HEK293 (cell line): ENCODE data around the gene TNFRSF18.

Source experiments
- CTCF ChIA-PET: fragments of 350-600 bp; formaldehyde crosslinking; extraction: SDS; loops from one replicate; lab custom pipeline; 2021; ENCODE audit warnings: antibody characterized with exemption; lab: Yijun Ruan, JAX
- POLR2A ChIA-PET: fragments of 300-600 bp; formaldehyde crosslinking; extraction: SDS; loops from one replicate; lab custom pipeline; 2020; ENCODE audit warnings: antibody characterized with exemption, inconsistent platforms; lab: Yijun Ruan, JAX
- H3K27ac ChIP-seq: fragments of 200-500 bp; sonication (Bioruptor generic); 2 replicates; pipeline ENCODE4 v1.5.1; 2014; ENCODE audit warnings: low read depth, low read length, control low read depth, inconsistent platforms; ENCODE audit errors: extremely low read depth
- H3K36me3 ChIP-seq, 2 experiments: fragments of 200-500 bp in 1 of 2; sonication (Bioruptor generic) in 1 of 2; 1 replicate in 1 of 2; 2 replicates in 1 of 2; pipeline ENCODE4 v1.5.1; 2014 to 2017; ENCODE audit warnings: inconsistent platforms in 2 of 2, low read length in 2 of 2; ENCODE audit not compliant: control insufficient read depth in 2 of 2, insufficient read depth in 1 of 2
- H3K4me1 ChIP-seq: fragments of 200-500 bp; sonication (Bioruptor generic); 2 replicates; pipeline ENCODE4 v1.5.1; 2014; ENCODE audit warnings: mild to moderate bottlenecking, low read length, inconsistent platforms; ENCODE audit not compliant: control insufficient read depth, insufficient read depth
- H3K4me3 ChIP-seq: 2 replicates; pipeline ENCODE4 v1.5.1; 2011; ENCODE audit warnings: low read depth, mild to moderate bottlenecking, control low read depth, low read length, moderate library complexity
- H3K9me3 ChIP-seq: fragments of 200-500 bp; sonication (Bioruptor generic); 2 replicates; pipeline ENCODE4 v1.5.1; 2014; ENCODE audit warnings: low read depth, low read length, inconsistent platforms; ENCODE audit not compliant: control insufficient read depth, insufficient read depth
- AEBP2 ChIP-seq: fragments of 450-650 bp; formaldehyde crosslinking; IDR thresholded peaks from 2 replicates; pipeline ENCODE4 v1.5.1; 2016; ENCODE audit warnings: missing biosample characterization, missing genetic modification characterization, borderline replicate concordance
- BCL11B ChIP-seq: fragments of 450-650 bp; formaldehyde crosslinking; IDR thresholded peaks from 2 replicates; pipeline ENCODE4 v1.5.1; 2016; ENCODE audit warnings: low read depth, missing biosample characterization, missing genetic modification characterization
- GLIS1 ChIP-seq: fragments of 450-650 bp; formaldehyde crosslinking; IDR thresholded peaks from 2 replicates; pipeline ENCODE4 v1.5.1; 2016; ENCODE audit warnings: missing biosample characterization, missing genetic modification characterization
- GLIS2 ChIP-seq: fragments of 450-650 bp; formaldehyde crosslinking; IDR thresholded peaks from 2 replicates; pipeline ENCODE4 v1.5.1; 2016; ENCODE audit warnings: missing biosample characterization, missing genetic modification characterization
- HIC1 ChIP-seq: fragments of 450-650 bp; formaldehyde crosslinking; IDR thresholded peaks from 2 replicates; pipeline ENCODE4 v1.5.1; 2016; ENCODE audit warnings: missing biosample characterization, missing genetic modification characterization
- KLF17 ChIP-seq: fragments of 450-650 bp; formaldehyde crosslinking; IDR thresholded peaks from 2 replicates; pipeline ENCODE4 v1.5.1; 2016; ENCODE audit warnings: missing biosample characterization, missing genetic modification characterization
- KLF8 ChIP-seq: fragments of 450-650 bp; formaldehyde crosslinking; IDR thresholded peaks from 2 replicates; pipeline ENCODE4 v1.5.1; 2016; ENCODE audit warnings: missing biosample characterization, missing genetic modification characterization
- RBAK ChIP-seq: fragments of 450-650 bp; formaldehyde crosslinking; IDR thresholded peaks from 2 replicates; pipeline ENCODE4 v1.5.1; 2016; ENCODE audit warnings: missing biosample characterization, missing genetic modification characterization
- SCRT1 ChIP-seq: fragments of 450-650 bp; formaldehyde crosslinking; IDR thresholded peaks from 2 replicates; pipeline ENCODE4 v1.5.1; 2016; ENCODE audit warnings: missing biosample characterization, missing genetic modification characterization, borderline replicate concordance
- SCRT2 ChIP-seq: fragments of 450-650 bp; formaldehyde crosslinking; IDR thresholded peaks from 2 replicates; pipeline ENCODE4 v1.5.1; 2016; ENCODE audit warnings: missing biosample characterization, missing genetic modification characterization
- ZBTB21 ChIP-seq: fragments of 450-650 bp; formaldehyde crosslinking; IDR thresholded peaks from 2 replicates; pipeline ENCODE4 v1.5.1; 2017; ENCODE audit warnings: missing biosample characterization, missing genetic modification characterization
- ZBTB6 ChIP-seq: fragments of 450-650 bp; formaldehyde crosslinking; IDR thresholded peaks from 2 replicates; pipeline ENCODE4 v1.5.1; 2017; ENCODE audit warnings: missing biosample characterization, missing genetic modification characterization
- ZBTB8A ChIP-seq: fragments of 450-650 bp; formaldehyde crosslinking; IDR thresholded peaks from 2 replicates; pipeline ENCODE4 v1.5.1; 2016; ENCODE audit warnings: missing biosample characterization, missing genetic modification characterization
- ZNF2 ChIP-seq: fragments of 450-650 bp; formaldehyde crosslinking; IDR thresholded peaks from 2 replicates; pipeline ENCODE4 v1.5.1; 2016; ENCODE audit warnings: missing biosample characterization, missing genetic modification characterization
- ZNF398 ChIP-seq: fragments of 450-650 bp; formaldehyde crosslinking; IDR thresholded peaks from 2 replicates; pipeline ENCODE4 v1.5.1; 2017; ENCODE audit warnings: missing biosample characterization, missing genetic modification characterization
- ZNF626 ChIP-seq: fragments of 450-650 bp; sonication (Bioruptor Pico); formaldehyde crosslinking; IDR thresholded peaks from 2 replicates; pipeline ENCODE4 v1.5.1; 2018; ENCODE audit warnings: missing biosample characterization, missing genetic modification characterization, inconsistent platforms
- ZNF629 ChIP-seq: fragments of 450-650 bp; formaldehyde crosslinking; IDR thresholded peaks from 2 replicates; pipeline ENCODE4 v1.5.1; 2017; ENCODE audit warnings: missing biosample characterization, missing genetic modification characterization
- ZNF639 ChIP-seq: fragments of 450-650 bp; formaldehyde crosslinking; IDR thresholded peaks from 2 replicates; pipeline ENCODE4 v1.5.1; 2016; ENCODE audit warnings: missing biosample characterization, missing genetic modification characterization
- ZNF747 ChIP-seq: fragments of 450-650 bp; formaldehyde crosslinking; IDR thresholded peaks from 2 replicates; pipeline ENCODE4 v1.5.1; 2016; ENCODE audit warnings: missing biosample characterization, missing genetic modification characterization
- ZNF792 ChIP-seq: fragments of 450-650 bp; formaldehyde crosslinking; IDR thresholded peaks from 2 replicates; pipeline ENCODE4 v1.5.1; 2016; ENCODE audit warnings: missing biosample characterization, missing genetic modification characterization
- ZNF837 ChIP-seq: fragments of 450-650 bp; formaldehyde crosslinking; IDR thresholded peaks from 2 replicates; pipeline ENCODE4 v1.5.1; 2016; ENCODE audit warnings: missing biosample characterization, missing genetic modification characterization
- ZSCAN16 ChIP-seq: fragments of 450-650 bp; formaldehyde crosslinking; IDR thresholded peaks from 2 replicates; pipeline ENCODE4 v1.5.1; 2016; ENCODE audit warnings: missing biosample characterization, missing genetic modification characterization

Gene TNFRSF18

GRCh38 chr1:1245817-1246576 lies 39.6 kb upstream of the TNFRSF18 start:
- CTCF ChIA-PET, result no interaction called here
- Histone ChIP-seq H3K27ac (no peak overlapping the region), H3K9me3 (no peaks in the 10 kb centered on the region), H3K4me1 (no peaks in the 10 kb centered on the region; the same call in 1 of the 2 replicates), H3K36me3 (no peaks in the 10 kb centered on the region), H3K4me3 (no peak overlapping the region)
- TF ChIP-seq RBAK (no peak), ZNF792 (tag by site-specific recombination) (no peak), AEBP2 (tag by site-specific recombination) (no peak), SCRT2 (tag by site-specific recombination) (peak; percentile 71), SCRT1 (tag by site-specific recombination) (0 out of 2 replicates have a peak, but pooled peaks have one; percentile 20)
- POLR2A ChIA-PET, result no interaction called here

GRCh38 chr1:1245178-1245816 lies 38.9 kb upstream of the TNFRSF18 start:
- ChIA-PET POLR2A (no interaction called here), CTCF (no interaction called here)
- TF ChIP-seq KLF8 (tag by site-specific recombination), result 0 out of 2 replicates have a peak, but pooled peaks have one; percentile 19
- TF ChIP-seq ZNF747 (tag by site-specific recombination), result no peak
- TF ChIP-seq ZBTB8A, result peak; percentile 23; the same call in 1 of the 2 replicates
- TF ChIP-seq GLIS1 (tag by site-specific recombination), result 0 out of 2 replicates have a peak, but pooled peaks have one; percentile 15
- TF ChIP-seq ZNF2 (tag by site-specific recombination), result no peak
- no peak for TF ChIP-seq ZSCAN16
- no peak for TF ChIP-seq ZBTB21 (tag by site-specific recombination)
- TF ChIP-seq BCL11B, result no peak
- no peak for TF ChIP-seq ZNF398
- TF ChIP-seq HIC1 (tag by site-specific recombination), result 0 out of 2 replicates have a peak, but pooled peaks have one; percentile 32
- TF ChIP-seq GLIS2, result peak; percentile 35; the same call in 1 of the 2 replicates
- no peak for TF ChIP-seq ZNF837
- TF ChIP-seq ZBTB6 (tag by site-specific recombination), result no peak
- no peak for TF ChIP-seq ZNF626 (tag by site-specific recombination)
- no peak for TF ChIP-seq ZNF629
- TF ChIP-seq KLF17, result no peak
- TF ChIP-seq ZNF639 (tag by site-specific recombination), result no peak
- TF ChIP-seq, all 188 proteins: peak for 5
- Histone ChIP-seq H3K36me3 (no peaks in the 10 kb centered on the region), H3K9me3 (no peaks in the 10 kb centered on the region), H3K4me3 (no peak overlapping the region), H3K4me1 (no peaks in the 10 kb centered on the region), H3K27ac (no peak overlapping the region)
